DOHH2 (cell line): ENCODE data around the gene C11orf68.

Source experiments
- CTCF ChIP-seq: fragments of 200-600 bp; sonication (generic); IDR thresholded peaks from one replicate; pipeline ENCODE4 v1.5.1; 2014; ENCODE audit warnings: antibody characterized with exemption, mild to moderate bottlenecking, low read depth, low read length; ENCODE audit not compliant: poor library complexity, severe bottlenecking
- EZH2phosphoT487 ChIP-seq: fragments of 200-600 bp; sonication (generic); IDR thresholded peaks from 2 replicates; pipeline ENCODE4 v1.6.1; 2017; ENCODE audit warnings: borderline replicate concordance, mild to moderate bottlenecking, antibody characterized with exemption, low read length, moderate library complexity, mixed read lengths

GRCh38 chr11:65868907-65869306 is 50.0 kb downstream of the C11orf68 start:
- no peak for TF ChIP-seq CTCF
- TF ChIP-seq EZH2phosphoT487: no peak
